ENCODE data around the gene DEPP1. TPM values are rescaled to one million over a fixed set of nuclear protein-coding genes. Genes with fewer than 3 reads are reported as not detected.

DEPP1 gene
- total RNA-seq, 4 donors from 2014 or later = 47.3 to 144 (median 72.7) TPM

DNA sequence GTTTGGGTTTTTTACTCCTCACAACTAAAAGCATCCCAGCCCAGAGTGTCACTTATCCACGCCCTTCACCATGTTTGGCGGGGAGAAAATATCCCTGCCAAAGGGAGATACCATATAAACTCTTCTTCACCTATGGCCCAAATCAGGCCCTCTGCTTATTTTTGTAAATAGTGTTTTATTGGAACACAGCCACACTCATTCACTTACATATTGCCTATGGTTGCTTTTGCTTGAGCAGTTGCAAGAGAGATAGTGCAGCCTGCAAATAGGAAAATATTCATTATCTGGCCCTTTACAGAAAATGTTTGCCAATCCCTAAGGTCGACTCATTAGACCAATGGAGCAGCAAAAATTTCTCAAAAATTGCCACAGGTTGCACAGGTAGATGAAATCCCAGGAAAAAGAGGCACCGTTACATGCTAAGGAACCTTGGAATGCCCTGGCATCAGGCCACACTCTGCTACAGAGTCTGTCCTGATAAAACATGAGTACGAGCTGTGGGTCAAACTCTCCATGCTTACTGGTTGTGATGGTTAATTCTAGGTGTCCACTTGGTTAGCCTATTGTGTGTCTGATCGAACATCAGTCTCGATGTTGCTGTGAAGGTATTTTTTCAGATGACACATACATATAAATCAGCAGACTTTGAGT is 26.9 kb downstream of the DEPP1 start:
- 92 to 94% methylated on average over 7 of the region's 7 CpGs for WGBS, 2 donors
- H3K4me3 ChIP-seq (ENCODE audit: low read depth, poor library complexity, severe bottlenecking) = no peak overlapping the region
- intact Hi-C loops (cut with DNase I; ENCODE audit: low total_unique reads) = no loop called here
- TF ChIP-seq, protein P1, sequence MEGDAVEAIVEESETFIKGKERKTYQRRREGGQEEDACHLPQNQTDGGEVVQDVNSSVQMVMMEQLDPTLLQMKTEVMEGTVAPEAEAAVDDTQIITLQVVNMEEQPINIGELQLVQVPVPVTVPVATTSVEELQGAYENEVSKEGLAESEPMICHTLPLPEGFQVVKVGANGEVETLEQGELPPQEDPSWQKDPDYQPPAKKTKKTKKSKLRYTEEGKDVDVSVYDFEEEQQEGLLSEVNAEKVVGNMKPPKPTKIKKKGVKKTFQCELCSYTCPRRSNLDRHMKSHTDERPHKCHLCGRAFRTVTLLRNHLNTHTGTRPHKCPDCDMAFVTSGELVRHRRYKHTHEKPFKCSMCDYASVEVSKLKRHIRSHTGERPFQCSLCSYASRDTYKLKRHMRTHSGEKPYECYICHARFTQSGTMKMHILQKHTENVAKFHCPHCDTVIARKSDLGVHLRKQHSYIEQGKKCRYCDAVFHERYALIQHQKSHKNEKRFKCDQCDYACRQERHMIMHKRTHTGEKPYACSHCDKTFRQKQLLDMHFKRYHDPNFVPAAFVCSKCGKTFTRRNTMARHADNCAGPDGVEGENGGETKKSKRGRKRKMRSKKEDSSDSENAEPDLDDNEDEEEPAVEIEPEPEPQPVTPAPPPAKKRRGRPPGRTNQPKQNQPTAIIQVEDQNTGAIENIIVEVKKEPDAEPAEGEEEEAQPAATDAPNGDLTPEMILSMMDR (IDR thresholded peaks at IDR 0.05) = no peak
- TF ChIP-seq POLR2A (IDR thresholded peaks at IDR 0.05) = no peak
- peak in 1 of 2 donors; percentile 54 for DNase-seq (ENCODE audit: low spot score in 2 of 2)

DNA sequence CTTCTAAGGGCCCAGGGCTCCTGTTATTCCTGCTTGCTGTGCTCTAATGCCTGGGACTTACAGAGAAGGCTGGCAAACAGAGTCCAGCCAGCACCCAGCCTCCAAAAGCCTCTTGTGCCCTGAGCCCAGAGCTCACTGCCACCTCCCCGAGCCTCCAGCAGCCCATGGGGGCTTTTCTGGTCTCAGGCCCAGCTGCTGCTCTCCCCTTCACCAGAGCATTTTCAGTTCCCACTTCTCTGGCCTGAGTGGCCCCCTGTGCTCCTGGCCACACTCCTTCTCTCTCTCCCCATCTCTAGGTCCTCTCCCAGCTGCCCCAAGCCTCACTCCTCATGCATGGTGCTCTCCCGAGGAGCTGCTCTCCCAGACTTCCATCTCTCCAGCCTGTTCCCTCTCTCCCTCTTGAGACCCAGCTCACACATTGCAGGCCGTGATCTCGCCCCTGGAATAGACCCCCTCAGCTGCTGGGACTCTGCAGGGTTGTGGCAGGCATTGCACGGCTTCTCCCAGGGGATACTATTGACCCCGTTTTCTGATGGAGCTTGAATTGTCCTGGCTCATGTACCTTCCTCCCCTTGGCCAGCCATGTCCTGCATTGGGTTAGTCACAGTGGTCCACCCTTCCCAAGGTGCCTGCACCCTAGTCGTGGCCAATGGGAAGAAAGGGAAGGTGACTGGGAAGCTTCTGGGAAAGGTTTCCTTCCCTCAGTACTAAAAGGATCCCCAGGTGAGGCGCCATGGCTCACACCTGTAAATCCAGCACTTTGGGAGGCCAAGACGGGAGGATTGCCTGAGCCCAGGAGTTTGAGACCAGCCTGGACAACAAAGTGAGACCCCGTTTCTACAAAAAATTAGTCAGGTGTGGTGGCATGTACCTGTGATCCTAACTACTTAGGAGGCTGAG is 28.0 kb downstream of the DEPP1 start:
- TF ChIP-seq, protein P1 (IDR thresholded peaks at IDR 0.05) = no peak
- no peak for TF ChIP-seq POLR2A (IDR thresholded peaks at IDR 0.05)
- peak in 1 of 2 donors; percentile 72 for DNase-seq (ENCODE audit: low spot score in 2 of 2)
- no peak overlapping the region for H3K4me3 ChIP-seq (ENCODE audit: low read depth, poor library complexity, severe bottlenecking)
- 92 to 95% methylated on average over 10 of the region's 10 CpGs for WGBS, 2 donors
- intact Hi-C loops (cut with DNase I; ENCODE audit: low total_unique reads) = no loop called here

DNA sequence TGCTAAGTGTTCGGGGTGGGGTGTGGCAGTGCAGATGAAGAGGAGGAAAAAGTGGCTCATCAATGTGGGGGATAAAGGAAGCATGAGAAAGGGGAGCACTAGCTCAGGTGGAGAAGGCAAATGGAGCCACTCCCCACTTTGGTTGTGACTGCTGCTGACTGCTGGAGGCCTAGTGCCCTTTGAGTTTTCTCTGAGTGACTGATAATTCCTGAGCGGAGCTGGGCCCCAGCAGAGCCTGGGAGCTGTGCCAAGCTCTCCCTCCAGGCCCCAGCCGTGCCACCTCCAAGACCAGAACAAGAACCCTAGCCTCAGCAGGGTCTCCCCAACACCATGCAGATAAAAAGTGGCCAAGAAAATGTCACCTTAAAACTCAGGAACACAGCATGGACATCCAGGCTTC is 28.7 kb downstream of the DEPP1 start:
- H3K4me3 ChIP-seq (ENCODE audit: low read depth, poor library complexity, severe bottlenecking) = no peak overlapping the region
- intact Hi-C loops (cut with DNase I; ENCODE audit: low total_unique reads) = no loop called here
- DNase-seq (ENCODE audit: low spot score in 2 of 2) = peak in 1 of 2 donors; percentile 40
- WGBS, 2 donors = 85 to 93% methylated on average over 3 of the region's 3 CpGs
- TF ChIP-seq, protein P1 (IDR thresholded peaks at IDR 0.05) = no peak
- no peak for TF ChIP-seq POLR2A (IDR thresholded peaks at IDR 0.05)

DNA sequence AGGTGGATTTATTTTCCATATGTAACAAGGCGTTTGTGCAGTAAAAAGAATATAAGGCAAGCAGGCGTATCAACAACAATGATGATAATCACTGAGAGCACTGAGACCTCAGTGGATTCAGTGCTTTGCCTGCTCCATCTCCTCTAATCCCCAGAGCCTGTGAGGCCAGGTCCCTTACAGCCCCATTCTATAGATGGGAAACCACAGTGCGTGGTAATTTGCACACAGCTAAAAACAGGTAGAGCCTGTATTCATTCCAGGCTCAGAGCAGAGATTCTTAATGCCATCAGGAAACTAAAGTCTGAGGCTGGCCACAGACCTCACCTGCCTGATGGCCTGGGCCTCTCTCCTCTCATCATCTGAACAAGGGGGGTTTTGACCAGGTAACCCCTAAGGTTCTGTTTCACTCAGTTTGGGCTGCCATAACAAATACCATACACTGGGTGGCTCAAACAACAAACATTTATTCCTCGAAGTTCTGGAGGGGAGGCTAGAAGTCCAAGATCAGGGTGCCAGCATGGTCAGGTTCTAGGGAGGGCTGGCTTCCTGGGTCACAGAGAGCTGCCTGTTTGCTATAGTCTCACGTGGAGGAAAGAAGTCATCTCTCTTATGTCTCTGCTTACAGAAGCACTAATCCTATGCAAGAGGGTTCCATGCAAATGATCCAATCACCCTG is 29.3 kb downstream of the DEPP1 start:
- TF ChIP-seq, protein P1 (IDR thresholded peaks at IDR 0.05) = no peak
- TF ChIP-seq POLR2A (IDR thresholded peaks at IDR 0.05) = no peak
- no peak overlapping the region for H3K4me3 ChIP-seq (ENCODE audit: low read depth, poor library complexity, severe bottlenecking)
- peak in 1 of 2 donors; percentile 26 for DNase-seq (ENCODE audit: low spot score in 2 of 2)
- WGBS, 2 donors = 75 to 78% methylated on average over 5 of the region's 5 CpGs
- intact Hi-C loops (cut with DNase I; ENCODE audit: low total_unique reads) = no loop called here

DNA sequence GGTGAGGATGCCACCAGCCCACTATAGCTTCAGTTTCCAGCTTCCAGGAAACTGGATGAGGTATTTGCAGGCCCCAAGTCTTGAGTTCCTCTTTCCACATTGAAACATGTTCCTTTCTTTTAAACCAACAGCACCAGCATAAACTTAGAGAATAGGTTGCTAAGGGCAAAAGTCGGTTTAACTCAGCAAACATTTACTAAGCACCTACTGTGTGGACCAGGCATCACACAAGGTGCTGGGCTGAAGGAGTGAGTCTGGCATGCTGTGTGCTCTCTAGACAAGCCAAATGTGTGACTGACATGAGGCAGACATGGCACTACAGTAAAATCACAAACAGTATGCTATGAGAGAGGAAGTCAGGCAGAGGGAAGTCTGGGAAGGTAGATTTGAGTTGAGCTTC is 30.0 kb downstream of the DEPP1 start:
- intact Hi-C loops (cut with DNase I; ENCODE audit: low total_unique reads) = no loop called here
- H3K4me3 ChIP-seq (ENCODE audit: low read depth, poor library complexity, severe bottlenecking) = no peak overlapping the region
- DNase-seq (ENCODE audit: low spot score in 2 of 2) = no peak
- 79 to 85% methylated on average over 1 of the region's 1 CpG for WGBS, 2 donors
- no peak for TF ChIP-seq POLR2A (IDR thresholded peaks at IDR 0.05)
- TF ChIP-seq, protein P1 (IDR thresholded peaks at IDR 0.05) = no peak

Data from lower leg skin (tissue), 4 donors.